A549 (cell line): ENCODE results near the gene CRISP2.

Source experiments
- BCL3 ChIP-seq: fragments of >200 bp; sonication (Bioruptor Twin); formaldehyde crosslinking; IDR thresholded peaks from 3 replicates; pipeline ENCODE4 v1.6.1; 2016
- CTCF ChIP-seq: fragments of >200 bp; sonication (Bioruptor Twin); formaldehyde crosslinking; IDR thresholded peaks from 3 replicates; pipeline ENCODE4 v1.5.1; 2016
- KDM1A ChIP-seq: fragments of 200-600 bp; sonication (generic); IDR thresholded peaks from 2 replicates; pipeline ENCODE4 v1.6.1; 2016; ENCODE audit warnings: low read depth, mild to moderate bottlenecking
- MAX ChIP-seq: IDR thresholded peaks from 2 replicates; pipeline ENCODE4 v1.6.1; 2012
- POLR2A ChIP-seq: IDR thresholded peaks from 2 replicates; pipeline ENCODE4 v1.6.1; 2012; ENCODE audit warnings: mild to moderate bottlenecking, low read length
- RAD21 ChIP-seq, 2 experiments: fragments of >200 bp in 1 of 2; sonication (Bioruptor Twin) in 1 of 2; formaldehyde crosslinking in 1 of 2; IDR thresholded peaks in 1 of 2; conservative IDR thresholded peaks in 1 of 2; 2 replicates in 1 of 2; 3 replicates in 1 of 2; pipeline ENCODE4 v1.6.1; 2012 to 2018; ENCODE audit warnings: inconsistent platforms in 1 of 2
- TF ChIP-seq, protein P1 (sequence below): fragments of 450-650 bp; IDR thresholded peaks from 2 replicates; pipeline ENCODE4 v1.6.1; 2014; ENCODE audit warnings: antibody characterized with exemption

GRCh38 chr6:49713346-49713745 lies at the start of gene CRISP2:
- TF ChIP-seq CTCF (no peak), POLR2A (no peak), RAD21 (conservative IDR thresholded peaks at IDR 0.05 in 1 of 2, IDR thresholded peaks at IDR 0.05 in 1 of 2) (no peak), KDM1A (no peak), MAX (no peak), BCL3 (no peak)
- TF ChIP-seq, protein P1, sequence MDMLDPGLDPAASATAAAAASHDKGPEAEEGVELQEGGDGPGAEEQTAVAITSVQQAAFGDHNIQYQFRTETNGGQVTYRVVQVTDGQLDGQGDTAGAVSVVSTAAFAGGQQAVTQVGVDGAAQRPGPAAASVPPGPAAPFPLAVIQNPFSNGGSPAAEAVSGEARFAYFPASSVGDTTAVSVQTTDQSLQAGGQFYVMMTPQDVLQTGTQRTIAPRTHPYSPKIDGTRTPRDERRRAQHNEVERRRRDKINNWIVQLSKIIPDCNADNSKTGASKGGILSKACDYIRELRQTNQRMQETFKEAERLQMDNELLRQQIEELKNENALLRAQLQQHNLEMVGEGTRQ = no peak
